Measurements from ENCODE around the gene KCNQ5. TPM values are rescaled to one million over a fixed set of nuclear protein-coding genes. Genes with fewer than 3 reads are reported as not detected.

KCNQ5 gene
- total RNA-seq, 1 experiment from 2014 or later = not detected

- Histone ChIP-seq H3K9ac (ENCODE audit: low read length) (no peak overlapping the region), H3K9me3 (ENCODE audit: control insufficient read depth in 1 of 2, insufficient read depth in 1 of 2, low read depth in 1 of 2, low read length in 2 of 2) (no peaks in the 10 kb centered on the region), H3K36me3 (ENCODE audit: control insufficient read depth in 1 of 2, insufficient read depth in 2 of 2, low read length in 2 of 2) (no peaks in the 10 kb centered on the region), H3K4me3 (replicated peaks in 1 of 2; ENCODE audit: low read depth in 1 of 2, low read length in 2 of 2) (no peak overlapping the region), H3K9me2 (ENCODE audit: insufficient read depth) (no peaks in the 10 kb centered on the region), H2AFZ (ENCODE audit: low read depth, low read length, poor library complexity, severe bottlenecking) (no peak overlapping the region), H3K4me2 (ENCODE audit: low read length) (no peak overlapping the region), H3K27ac (ENCODE audit: low read depth, low read length) (no peak overlapping the region), H3K4me1 (ENCODE audit: control insufficient read depth in 1 of 2, insufficient read depth in 2 of 2, low read length in 2 of 2) (no peaks in the 10 kb centered on the region), H3K27me3 (ENCODE audit: insufficient read depth, low read length) (peaks cover 49% of the 10 kb centered on the region), H3K79me2 (ENCODE audit: insufficient read depth, low read length) (no peaks in the 10 kb centered on the region), H4K20me1 (ENCODE audit: insufficient read depth) (no peaks in the 10 kb centered on the region)
- CTCF ChIA-PET = no interaction called here
- intact Hi-C loops (cut with micrococcal nuclease) = no loop called here
- RAD21 ChIA-PET (ENCODE audit: low non-redundant PET in 1 of 2, low total read pairs in 2 of 2, uncharacterized antibody in 2 of 2, unreplicated experiment in 2 of 2) = no interaction called here
- ATAC-seq (no peak), DNase-seq (ENCODE audit: low read depth, low spot score) (no peak)
- no peak for TF ChIP-seq SP1 (IDR thresholded peaks at IDR 0.05; ENCODE audit: low read depth)
- no peak for TF ChIP-seq POLR2AphosphoS5 (IDR thresholded peaks at IDR 0.05; ENCODE audit: low read depth, low read length)
- TF ChIP-seq REST (IDR thresholded peaks at IDR 0.05; ENCODE audit: low read depth) = no peak
- no peak for TF ChIP-seq ZFX (IDR thresholded peaks at IDR 0.05)
- TF ChIP-seq EGR1 (IDR thresholded peaks at IDR 0.05; ENCODE audit: low read depth) = no peak
- TF ChIP-seq RAD21 (IDR thresholded peaks at IDR 0.05; ENCODE audit: low read depth) = no peak
- no TSS peak for BruUV-seq (replicated peaks)
- POLR2A ChIA-PET = no interaction called here
These were observed 452.3 kb downstream of the KCNQ5 start for GRCh38 chr6:73074175-73074574.

- Histone ChIP-seq H3K9me2 (ENCODE audit: insufficient read depth) (no peaks in the 10 kb centered on the region), H3K9ac (ENCODE audit: low read length) (no peak overlapping the region), H3K4me1 (ENCODE audit: control insufficient read depth in 1 of 2, insufficient read depth in 2 of 2, low read length in 2 of 2) (no peaks in the 10 kb centered on the region), H3K27ac (ENCODE audit: low read depth, low read length) (no peak overlapping the region), H3K4me3 (replicated peaks in 1 of 2; ENCODE audit: low read depth in 1 of 2, low read length in 2 of 2) (no peak overlapping the region), H3K27me3 (ENCODE audit: insufficient read depth, low read length) (peaks cover 61% of the 10 kb centered on the region), H3K79me2 (ENCODE audit: insufficient read depth, low read length) (no peaks in the 10 kb centered on the region), H2AFZ (ENCODE audit: low read depth, low read length, poor library complexity, severe bottlenecking) (no peak overlapping the region), H3K36me3 (ENCODE audit: control insufficient read depth in 1 of 2, insufficient read depth in 2 of 2, low read length in 2 of 2) (no peaks in the 10 kb centered on the region), H3K9me3 (ENCODE audit: control insufficient read depth in 1 of 2, insufficient read depth in 1 of 2, low read depth in 1 of 2, low read length in 2 of 2) (no peaks in the 10 kb centered on the region), H4K20me1 (ENCODE audit: insufficient read depth) (no peaks in the 10 kb centered on the region), H3K4me2 (ENCODE audit: low read length) (no peak overlapping the region)
- no TSS peak for BruUV-seq (replicated peaks)
- ChIA-PET POLR2A (no interaction called here), RAD21 (ENCODE audit: low non-redundant PET in 1 of 2, low total read pairs in 2 of 2, uncharacterized antibody in 2 of 2, unreplicated experiment in 2 of 2) (no interaction called here), CTCF (no interaction called here)
- no peak for DNase-seq (ENCODE audit: low read depth, low spot score)
- intact Hi-C loops (cut with micrococcal nuclease) = no loop called here
- no peak for ATAC-seq
- TF ChIP-seq POLR2AphosphoS5 (IDR thresholded peaks at IDR 0.05; ENCODE audit: low read depth, low read length) = no peak
- no peak for TF ChIP-seq EZH2phosphoT487 (IDR thresholded peaks at IDR 0.05; ENCODE audit: borderline replicate concordance)
- TF ChIP-seq FOSL1 (IDR thresholded peaks at IDR 0.05; ENCODE audit: low read depth) = no peak
- TF ChIP-seq ELF1 (IDR thresholded peaks at IDR 0.05; ENCODE audit: borderline replicate concordance, low read depth) = no peak
- TF ChIP-seq EGR1 (IDR thresholded peaks at IDR 0.05; ENCODE audit: low read depth) = no peak
- TF ChIP-seq ZFX (IDR thresholded peaks at IDR 0.05) = no peak
- no peak for TF ChIP-seq ZNF274 (IDR thresholded peaks at IDR 0.05; ENCODE audit: low read depth, low read length)
- TF ChIP-seq CEBPB (IDR thresholded peaks at IDR 0.05; ENCODE audit: low read depth) = no peak
- TF ChIP-seq TCF7L2 (IDR thresholded peaks at IDR 0.05; ENCODE audit: borderline replicate concordance, extremely low read depth, insufficient read depth, insufficient read length) = no peak
- TF ChIP-seq EZH2 (IDR thresholded peaks at IDR 0.05) = no peak
- TF ChIP-seq YY1 (IDR thresholded peaks at IDR 0.05; ENCODE audit: extremely low read depth, insufficient replicate concordance, low read depth, low read length) = no peak
These were observed 454.5 kb downstream of the KCNQ5 start for GRCh38 chr6:73076211-73076954.

Data from HCT116 (cell line).